Neural cell (in vitro differentiated cells): ENCODE data around the gene FGR.

Experiments
- EZH2 ChIP-seq: fragments of 200-600, 300-800 bp; shearing (Covaris generic), sonication (generic); IDR thresholded peaks from 2 replicates; pipeline ENCODE4 v1.6.1; 2014; ENCODE audit warnings: antibody characterized with exemption, low read length, borderline replicate concordance, mild to moderate bottlenecking; ENCODE audit not compliant: insufficient read depth, poor library complexity, severe bottlenecking
- SMC3 ChIP-seq: fragments of 450-650 bp; conservative IDR thresholded peaks from 2 replicates; pipeline ENCODE4 v1.6.1; 2014; ENCODE audit warnings: antibody characterized with exemption, mild to moderate bottlenecking, moderate library complexity; ENCODE audit not compliant: poor library complexity
- TAF1 ChIP-seq: IDR thresholded peaks from 2 replicates; pipeline ENCODE4 v1.6.1; 2012; ENCODE audit warnings: low read depth
- TF ChIP-seq, protein P1 (sequence below): IDR thresholded peaks from 2 replicates; pipeline ENCODE4 v1.6.1; 2012; ENCODE audit warnings: borderline replicate concordance
- TF ChIP-seq, protein P2 (sequence below): fragments of 450-650 bp; IDR thresholded peaks from 2 replicates; pipeline ENCODE4 v1.5.1; 2014; ENCODE audit warnings: antibody characterized with exemption, mild to moderate bottlenecking, moderate library complexity; ENCODE audit not compliant: poor library complexity, severe bottlenecking

DNA sequence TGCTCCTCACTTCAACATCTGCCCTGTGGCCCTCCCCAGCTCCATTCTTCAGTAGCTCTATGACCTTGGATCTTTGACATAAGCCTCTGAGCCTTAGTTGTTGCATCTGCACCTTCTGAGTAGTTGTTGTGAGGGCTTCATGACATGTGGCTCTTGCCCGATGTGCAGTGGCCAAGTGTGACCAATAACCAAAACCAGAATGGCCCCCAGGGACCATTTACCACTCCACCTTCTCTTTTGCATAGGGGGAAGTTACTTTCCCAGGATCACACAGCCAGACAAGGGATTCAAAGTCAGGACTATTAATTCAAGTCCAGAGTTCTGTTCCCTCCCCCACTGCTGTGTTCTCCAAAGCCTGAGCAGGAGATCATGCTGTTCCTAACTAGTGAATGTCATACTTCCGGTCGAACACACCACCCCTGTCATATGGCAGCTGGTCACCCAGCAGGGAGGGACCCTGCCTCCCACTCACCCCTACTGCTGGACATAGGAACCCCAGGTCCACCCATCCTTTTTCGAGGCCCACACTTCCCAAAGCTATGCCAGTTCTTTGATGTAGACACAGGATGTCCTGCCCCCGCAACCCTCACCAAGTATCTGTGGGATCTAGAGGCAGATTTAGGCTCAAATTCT is 4.0 kb downstream of the FGR start:
- TF ChIP-seq, protein P1, sequence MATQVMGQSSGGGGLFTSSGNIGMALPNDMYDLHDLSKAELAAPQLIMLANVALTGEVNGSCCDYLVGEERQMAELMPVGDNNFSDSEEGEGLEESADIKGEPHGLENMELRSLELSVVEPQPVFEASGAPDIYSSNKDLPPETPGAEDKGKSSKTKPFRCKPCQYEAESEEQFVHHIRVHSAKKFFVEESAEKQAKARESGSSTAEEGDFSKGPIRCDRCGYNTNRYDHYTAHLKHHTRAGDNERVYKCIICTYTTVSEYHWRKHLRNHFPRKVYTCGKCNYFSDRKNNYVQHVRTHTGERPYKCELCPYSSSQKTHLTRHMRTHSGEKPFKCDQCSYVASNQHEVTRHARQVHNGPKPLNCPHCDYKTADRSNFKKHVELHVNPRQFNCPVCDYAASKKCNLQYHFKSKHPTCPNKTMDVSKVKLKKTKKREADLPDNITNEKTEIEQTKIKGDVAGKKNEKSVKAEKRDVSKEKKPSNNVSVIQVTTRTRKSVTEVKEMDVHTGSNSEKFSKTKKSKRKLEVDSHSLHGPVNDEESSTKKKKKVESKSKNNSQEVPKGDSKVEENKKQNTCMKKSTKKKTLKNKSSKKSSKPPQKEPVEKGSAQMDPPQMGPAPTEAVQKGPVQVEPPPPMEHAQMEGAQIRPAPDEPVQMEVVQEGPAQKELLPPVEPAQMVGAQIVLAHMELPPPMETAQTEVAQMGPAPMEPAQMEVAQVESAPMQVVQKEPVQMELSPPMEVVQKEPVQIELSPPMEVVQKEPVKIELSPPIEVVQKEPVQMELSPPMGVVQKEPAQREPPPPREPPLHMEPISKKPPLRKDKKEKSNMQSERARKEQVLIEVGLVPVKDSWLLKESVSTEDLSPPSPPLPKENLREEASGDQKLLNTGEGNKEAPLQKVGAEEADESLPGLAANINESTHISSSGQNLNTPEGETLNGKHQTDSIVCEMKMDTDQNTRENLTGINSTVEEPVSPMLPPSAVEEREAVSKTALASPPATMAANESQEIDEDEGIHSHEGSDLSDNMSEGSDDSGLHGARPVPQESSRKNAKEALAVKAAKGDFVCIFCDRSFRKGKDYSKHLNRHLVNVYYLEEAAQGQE: no peak
- TF ChIP-seq, protein P2, sequence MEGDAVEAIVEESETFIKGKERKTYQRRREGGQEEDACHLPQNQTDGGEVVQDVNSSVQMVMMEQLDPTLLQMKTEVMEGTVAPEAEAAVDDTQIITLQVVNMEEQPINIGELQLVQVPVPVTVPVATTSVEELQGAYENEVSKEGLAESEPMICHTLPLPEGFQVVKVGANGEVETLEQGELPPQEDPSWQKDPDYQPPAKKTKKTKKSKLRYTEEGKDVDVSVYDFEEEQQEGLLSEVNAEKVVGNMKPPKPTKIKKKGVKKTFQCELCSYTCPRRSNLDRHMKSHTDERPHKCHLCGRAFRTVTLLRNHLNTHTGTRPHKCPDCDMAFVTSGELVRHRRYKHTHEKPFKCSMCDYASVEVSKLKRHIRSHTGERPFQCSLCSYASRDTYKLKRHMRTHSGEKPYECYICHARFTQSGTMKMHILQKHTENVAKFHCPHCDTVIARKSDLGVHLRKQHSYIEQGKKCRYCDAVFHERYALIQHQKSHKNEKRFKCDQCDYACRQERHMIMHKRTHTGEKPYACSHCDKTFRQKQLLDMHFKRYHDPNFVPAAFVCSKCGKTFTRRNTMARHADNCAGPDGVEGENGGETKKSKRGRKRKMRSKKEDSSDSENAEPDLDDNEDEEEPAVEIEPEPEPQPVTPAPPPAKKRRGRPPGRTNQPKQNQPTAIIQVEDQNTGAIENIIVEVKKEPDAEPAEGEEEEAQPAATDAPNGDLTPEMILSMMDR: no peak
- TF ChIP-seq TAF1: no peak
- no peak for TF ChIP-seq SMC3
- no peak for TF ChIP-seq EZH2
